ENCODE results near the gene PDE12.

The PDE12 gene, protein sequence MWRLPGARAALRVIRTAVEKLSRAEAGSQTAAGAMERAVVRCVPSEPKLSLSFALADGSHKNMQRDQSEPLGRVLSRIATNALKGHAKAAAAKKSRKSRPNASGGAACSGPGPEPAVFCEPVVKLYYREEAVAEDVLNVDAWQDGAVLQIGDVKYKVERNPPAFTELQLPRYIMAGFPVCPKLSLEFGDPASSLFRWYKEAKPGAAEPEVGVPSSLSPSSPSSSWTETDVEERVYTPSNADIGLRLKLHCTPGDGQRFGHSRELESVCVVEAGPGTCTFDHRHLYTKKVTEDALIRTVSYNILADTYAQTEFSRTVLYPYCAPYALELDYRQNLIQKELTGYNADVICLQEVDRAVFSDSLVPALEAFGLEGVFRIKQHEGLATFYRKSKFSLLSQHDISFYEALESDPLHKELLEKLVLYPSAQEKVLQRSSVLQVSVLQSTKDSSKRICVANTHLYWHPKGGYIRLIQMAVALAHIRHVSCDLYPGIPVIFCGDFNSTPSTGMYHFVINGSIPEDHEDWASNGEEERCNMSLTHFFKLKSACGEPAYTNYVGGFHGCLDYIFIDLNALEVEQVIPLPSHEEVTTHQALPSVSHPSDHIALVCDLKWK

DNA sequence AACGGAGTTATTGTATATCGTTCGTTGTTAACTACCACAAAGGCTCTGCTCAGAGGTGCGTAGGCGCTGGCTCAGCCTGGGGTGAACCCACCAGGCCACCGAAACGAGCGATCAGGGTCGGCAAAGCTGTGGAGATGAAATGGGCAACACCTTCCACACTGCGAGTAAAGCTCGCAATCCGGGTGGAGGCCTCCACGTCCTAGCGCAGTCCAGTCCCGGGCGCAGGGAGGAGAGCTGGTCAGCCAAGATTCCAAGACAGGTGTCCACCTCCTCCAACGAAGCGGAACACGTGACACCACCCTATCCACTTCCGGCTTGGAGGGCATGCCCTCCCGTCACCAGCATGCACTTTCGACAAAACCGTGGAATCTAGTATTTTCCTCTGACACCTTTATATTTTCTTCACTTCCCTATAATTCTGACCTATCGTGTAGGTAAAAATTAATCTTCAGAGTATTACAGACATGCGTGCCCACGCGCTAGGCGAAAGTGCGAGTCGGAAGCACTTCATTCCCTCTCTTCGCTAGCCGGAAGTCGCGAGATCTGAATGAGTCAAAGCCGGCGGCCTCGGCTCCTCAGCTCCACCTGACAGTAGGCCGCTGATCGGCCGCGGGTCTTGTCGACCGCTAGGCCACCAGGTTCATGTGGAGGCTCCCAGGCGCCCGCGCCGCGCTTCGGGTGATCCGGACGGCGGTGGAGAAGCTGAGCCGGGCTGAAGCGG is at the start of gene PDE12:
Gene PDE12 (plus strand): TSS at position 537 of the 721 bp plus-strand sequence. CDS start 106 bp downstream, at position 643.
- peak; percentile 88 for DNase-seq (ENCODE audit: low spot score)

DNA sequence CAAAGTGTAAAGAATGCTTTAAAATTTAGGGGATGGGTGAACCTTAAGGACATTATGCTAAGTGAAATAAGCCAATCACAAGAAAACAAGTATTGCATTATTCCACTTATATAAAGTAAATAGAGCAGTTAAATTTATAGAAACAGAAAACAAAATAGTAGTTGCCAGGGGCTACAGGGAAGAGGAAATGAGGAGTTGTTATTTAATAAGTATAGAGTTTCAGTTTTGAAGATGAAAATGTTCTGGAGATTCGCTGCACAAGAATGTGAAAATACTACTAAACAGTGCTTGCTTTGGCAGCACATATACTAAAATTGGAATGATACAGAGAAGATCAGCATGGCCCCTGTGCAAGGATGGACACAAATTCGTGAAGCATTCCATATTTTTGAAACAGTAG is 43.9 kb upstream of the PDE12 start:
- DNase-seq (ENCODE audit: low spot score), result no peak

DNA sequence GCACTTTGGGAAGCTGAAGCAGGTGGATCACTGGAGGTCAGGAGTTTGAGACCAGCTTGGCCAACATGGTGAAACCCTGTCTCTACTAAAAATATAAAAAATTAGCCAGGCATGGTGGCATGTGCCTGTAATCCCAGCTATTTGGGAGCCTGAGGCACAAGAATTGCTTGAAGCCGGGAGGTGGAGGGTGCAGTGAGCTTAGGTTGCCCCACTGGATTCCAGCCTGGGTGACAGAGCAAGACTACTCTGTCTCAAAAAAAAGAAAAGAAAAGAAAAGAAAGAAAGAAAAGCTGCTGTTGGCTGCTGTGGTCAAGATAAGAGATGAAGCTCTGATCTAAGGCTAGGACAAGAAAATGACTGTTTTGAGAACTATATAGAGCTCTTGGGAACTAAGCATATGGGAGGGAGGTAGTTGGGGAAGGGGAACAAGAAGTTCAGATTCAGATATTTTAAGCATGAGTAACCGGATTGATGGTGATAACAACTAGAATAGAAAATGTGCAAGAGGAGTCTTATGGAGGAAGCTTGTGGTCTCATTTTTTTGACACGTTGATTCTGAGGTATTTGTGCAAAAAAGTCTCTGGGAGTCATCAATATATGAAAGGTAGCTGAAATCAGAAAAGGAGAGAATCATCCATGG is 37.7 kb upstream of the PDE12 start:
- no peak for DNase-seq (ENCODE audit: low spot score)

DNA sequence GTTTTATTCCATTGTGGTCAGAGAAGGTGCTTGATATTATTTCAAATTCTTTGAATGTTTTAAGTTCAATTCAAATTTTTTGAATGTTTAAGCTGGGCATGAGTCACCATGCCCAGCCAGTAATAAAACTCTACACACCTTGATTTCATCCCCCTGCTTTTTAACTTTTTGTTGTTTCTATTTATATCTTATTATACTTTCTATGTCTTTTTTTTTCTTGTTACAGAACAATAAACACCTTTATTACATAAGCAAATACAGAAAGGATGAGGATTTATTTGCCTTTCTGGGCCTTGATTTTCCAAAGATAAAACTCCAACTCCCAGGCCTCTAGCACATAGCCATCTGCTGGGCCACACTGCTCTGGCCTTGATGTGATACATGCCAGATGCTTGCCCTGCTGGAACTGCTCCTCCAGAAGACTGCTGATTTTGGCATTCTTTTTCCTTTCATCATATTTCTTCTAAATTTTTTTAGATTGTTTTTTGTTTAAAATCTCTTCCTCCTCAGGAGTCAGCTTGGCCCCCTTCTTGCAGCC is 25.9 kb upstream of the PDE12 start:
- DNase-seq (ENCODE audit: low spot score), result no peak

DNA sequence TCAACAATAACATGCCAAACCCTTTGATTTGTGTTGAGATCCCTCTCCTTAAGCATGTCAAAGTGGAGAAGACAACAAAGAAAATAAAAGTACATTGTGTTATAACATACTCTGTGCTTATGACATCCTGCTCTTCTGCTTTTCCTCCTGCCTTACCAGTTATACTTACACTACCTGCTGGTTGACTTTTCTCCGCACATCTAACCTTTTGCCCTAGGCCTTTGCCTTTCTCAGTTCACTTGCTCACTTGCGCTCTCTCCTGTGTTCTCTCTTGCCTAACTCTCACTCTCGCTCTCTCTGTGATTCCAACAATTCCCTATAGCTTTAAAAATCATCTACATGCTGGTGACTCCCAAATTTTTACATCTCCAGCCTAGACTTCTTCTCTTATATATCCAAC is 17.6 kb upstream of the PDE12 start:
- DNase-seq (ENCODE audit: low spot score), result no peak

DNA sequence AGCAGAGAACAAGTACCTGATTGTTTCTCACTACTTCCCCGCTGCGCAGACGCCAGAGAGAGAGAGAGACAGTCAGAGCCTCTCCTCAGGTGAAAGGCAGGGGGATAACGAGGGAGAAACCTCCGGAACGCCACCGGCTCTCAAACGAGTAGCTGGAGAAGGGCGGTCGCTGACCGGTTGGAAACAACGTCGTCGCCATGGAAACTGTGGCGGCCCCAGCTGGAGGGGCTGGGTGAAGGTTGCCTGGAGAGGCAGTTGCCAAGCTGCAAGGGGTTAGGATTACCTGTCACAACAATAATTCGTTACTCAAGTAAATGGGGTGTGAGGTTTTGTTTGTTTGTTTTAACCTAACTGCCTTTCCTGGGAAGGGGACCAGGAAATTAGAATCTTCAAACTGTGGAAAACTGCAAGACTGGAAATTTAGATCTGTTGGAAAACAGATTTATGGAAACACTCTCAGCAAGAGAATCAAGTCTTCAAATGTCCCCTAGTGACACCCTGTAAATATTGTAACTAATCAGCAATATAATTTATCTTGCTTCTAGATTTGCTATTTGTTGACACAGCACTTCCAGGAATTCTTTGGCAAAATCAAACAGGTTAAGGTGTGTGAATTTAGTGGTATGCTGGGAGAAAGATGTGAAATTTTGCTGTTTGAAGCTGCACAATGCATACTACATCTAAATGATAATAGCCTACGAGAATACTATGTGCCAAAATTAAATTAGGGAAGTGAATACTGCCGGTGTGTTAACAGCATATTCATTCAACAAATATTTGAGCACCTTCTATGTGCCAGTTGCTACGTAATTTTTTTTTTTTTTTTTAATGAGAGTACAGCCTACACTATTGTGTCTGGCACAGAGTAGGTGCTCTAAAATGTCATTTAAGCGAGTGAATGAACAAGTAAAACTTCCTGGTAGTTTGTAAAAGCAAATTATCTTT is 11.6 kb upstream of the PDE12 start, which contains the start of gene DNAH12:
Gene DNAH12 (minus strand): TSS at position 164 of the 945 bp plus-strand sequence. CDS start 1,474 bp downstream, outside the sequence.
- no peak for DNase-seq (ENCODE audit: low spot score)

DNA sequence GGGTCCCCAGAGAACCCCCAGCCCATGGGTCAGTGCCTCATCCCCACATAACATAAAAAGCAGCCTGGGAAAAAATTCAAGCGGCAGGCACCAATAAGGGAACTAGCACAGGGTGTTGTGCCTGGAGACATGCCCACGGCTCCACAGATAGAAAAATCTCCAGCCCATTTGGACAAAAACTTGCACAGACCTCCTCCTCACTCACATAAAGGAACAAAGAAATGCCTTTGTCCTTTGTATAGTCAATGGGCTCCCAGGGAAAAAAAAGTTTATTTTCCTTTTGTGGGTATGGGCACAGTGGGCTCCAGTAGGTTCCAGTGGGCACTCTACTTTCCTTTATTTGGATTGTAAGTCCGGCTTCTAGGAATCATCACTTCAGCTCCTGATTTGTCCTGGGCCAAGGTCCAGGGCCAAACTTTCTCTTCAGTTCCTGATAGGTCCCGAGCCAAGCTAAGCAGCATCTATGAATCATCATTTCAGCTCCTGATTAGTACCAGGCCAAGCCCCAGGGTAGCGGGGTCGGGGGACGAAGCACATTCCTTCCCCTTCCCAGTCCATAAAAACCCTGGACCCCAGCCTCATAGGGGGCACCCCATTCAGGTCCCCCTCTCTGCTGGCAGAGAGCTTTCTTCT is 10.3 kb upstream of the PDE12 start:
- DNase-seq (ENCODE audit: low spot score), result no peak

DNA sequence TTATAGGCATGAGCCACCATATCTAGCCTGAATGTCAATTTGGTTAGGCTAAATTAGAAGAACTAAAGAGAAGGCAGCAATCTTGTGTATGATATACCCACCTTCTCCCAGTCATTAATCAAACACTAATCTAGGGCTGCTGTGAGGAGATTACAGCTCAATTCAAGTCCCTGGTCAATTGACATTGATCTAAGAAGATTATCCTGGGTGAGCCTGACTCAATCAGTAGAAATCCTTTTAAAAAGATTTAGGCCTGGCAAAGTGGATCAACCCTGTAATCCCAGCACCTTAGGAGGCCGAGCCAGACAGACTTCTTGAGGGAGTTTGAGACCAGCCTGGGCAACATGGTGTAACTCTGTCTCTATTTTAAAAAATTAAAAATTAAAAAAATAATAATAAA is 9.5 kb upstream of the PDE12 start:
- no peak for DNase-seq (ENCODE audit: low spot score)

DNA sequence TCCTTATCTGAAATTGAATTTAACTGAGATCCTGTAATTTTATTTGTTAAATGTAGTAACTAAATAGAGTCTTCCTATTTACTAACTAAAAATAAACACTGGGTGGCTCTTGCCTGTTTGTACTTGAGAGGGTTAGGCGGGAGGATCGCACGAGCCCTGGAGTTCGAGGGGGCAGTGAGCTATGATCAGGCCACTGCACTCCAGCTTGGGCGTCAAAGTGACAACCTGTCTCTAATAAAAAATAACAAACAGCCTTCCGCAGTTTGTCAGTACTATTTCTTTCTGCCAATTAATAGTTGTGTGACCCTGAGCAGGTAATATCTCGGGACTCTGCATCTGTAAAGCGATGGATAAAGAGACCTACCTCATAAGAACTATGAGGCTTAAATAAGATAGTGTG is 768 bp upstream of the PDE12 start:
- no peak for DNase-seq (ENCODE audit: low spot score)

DNA sequence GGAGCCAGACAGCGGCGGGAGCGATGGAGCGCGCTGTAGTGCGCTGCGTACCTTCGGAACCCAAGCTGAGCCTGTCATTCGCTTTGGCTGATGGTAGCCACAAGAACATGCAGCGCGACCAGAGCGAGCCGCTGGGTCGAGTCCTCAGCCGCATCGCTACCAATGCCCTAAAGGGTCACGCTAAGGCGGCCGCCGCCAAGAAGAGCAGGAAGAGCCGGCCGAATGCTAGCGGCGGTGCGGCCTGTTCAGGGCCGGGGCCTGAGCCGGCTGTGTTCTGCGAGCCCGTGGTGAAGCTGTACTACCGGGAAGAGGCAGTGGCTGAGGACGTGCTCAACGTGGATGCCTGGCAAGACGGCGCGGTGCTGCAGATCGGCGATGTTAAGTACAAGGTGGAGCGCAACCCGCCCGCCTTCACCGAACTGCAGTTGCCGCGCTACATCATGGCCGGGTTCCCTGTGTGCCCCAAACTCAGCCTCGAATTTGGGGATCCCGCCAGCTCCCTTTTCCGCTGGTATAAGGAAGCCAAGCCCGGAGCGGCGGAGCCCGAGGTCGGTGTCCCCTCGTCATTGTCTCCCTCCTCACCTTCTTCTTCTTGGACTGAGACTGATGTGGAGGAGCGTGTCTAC is 498 bp downstream of the PDE12 start:
- peak; percentile 27 for DNase-seq (ENCODE audit: low spot score)

DNA sequence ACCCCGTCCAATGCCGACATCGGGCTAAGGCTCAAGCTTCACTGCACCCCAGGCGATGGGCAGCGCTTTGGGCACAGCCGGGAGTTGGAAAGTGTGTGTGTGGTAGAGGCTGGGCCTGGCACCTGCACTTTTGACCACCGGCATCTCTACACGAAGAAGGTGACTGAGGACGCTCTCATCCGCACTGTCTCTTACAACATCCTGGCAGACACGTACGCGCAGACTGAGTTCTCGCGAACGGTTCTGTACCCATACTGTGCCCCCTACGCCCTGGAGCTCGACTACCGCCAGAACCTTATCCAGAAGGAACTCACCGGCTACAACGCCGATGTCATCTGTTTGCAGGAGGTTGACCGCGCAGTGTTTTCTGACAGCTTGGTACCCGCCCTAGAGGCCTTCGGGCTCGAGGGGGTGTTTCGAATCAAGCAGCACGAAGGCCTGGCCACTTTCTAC is 1.0 kb downstream of the PDE12 start:
- DNase-seq (ENCODE audit: low spot score), result peak; percentile 56

DNA sequence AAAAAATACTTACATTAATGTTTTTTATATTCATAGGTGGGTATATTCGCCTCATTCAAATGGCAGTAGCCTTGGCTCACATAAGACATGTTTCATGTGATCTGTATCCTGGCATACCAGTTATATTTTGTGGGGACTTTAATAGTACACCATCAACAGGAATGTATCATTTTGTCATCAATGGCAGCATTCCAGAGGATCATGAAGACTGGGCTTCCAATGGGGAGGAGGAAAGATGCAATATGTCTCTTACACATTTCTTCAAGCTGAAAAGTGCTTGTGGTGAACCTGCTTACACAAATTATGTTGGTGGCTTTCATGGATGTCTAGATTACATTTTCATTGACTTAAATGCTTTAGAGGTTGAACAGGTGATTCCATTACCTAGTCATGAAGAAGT is 3.5 kb downstream of the PDE12 start:
- no peak for DNase-seq (ENCODE audit: low spot score)

DNA sequence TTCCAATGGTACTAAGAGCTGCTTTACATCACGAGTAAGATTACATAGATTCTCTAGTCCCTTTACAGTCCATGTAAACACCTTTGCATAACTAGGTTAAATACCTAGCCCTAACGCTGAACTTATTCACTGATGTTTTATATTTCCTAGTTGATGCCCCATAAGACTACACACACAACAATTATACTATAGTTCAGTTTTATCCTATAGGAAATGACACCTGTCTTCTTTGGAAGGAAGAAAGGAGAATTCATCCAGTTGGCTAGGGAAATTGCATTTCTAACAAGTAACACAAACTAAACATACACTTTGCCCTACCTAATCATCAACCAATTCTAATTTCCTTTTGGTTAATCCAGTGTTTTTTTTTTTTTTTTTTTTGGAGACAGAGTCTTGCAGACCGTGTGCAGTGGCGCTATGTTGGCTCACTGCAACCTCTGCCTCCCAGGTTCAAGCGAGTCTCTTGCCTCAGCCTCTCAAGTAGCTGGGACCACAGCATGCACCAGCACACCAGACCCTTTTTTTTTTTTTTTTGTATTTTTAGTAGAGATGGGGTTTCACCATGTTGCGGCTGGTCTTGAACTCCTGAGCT is 13.9 kb downstream of the PDE12 start:
- no peak for DNase-seq (ENCODE audit: low spot score)

DNA sequence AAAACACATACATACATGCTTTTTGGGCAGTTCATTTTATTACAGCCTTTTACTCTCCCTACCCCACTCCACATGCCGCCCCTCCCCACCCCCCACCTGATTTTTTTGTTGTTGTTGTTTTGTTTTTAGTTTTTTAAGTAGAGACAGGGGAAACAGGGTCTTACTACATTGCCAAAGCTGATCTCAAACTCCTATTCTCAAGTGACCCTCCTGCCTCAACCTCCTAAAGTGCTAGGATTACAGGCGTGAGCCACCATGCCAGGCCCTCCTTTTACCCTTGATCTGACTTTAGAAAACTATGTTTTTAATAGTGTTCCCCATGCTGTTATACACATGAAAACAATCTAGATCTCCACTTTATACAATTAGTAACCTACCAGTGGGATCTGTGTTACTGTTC is 14.8 kb downstream of the PDE12 start:
- no peak for DNase-seq (ENCODE audit: low spot score)

DNA sequence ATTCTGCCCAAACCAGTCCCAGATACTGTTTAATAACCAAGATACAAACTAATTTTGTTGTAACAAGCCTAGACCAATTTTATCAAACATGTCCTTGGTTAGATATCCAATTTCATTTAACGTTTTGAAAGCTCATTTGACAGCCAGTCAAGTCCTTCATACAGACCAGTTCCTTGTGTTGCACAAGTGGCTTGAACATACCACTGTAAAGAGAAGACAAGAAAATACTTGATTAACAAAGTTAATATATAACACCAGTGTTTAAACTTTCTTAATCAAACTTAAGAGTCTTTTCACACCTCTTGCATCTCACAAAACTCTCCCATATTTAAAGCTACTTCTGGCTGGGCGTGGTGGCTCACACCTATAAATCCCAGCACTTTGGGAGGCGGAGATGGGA is 16.0 kb downstream of the PDE12 start:
- no peak for DNase-seq (ENCODE audit: low spot score)

DNA sequence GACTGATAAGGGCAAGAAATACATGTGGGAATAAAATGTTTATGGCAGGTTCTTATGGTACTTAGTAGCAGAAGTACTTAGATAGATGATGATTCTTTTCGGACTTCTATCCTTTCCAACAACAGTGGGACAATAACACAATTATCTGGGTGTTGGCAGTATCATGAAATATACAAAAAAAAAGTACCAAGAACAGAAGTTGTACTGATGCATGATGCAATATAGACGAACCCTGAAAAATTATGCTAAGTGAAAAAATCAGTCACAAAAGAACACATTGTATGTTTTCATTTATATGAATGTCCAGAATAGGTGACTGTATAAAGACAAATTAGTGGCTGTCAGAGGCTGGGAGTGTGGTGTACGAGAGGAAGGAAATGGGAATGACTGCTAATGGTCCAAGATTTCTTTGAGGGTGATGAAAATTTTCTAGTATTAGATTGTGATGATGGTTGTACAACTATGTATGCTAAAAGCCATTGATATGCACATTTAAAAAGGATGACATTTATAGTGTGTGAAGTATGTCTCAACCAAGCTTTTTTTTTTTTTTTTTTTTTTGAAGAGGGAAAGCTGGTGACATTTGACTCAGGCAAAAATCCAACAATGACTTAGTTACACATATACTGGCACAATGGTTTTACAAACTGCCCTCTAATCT is 20.0 kb downstream of the PDE12 start:
- DNase-seq (ENCODE audit: low spot score), result no peak

DNA sequence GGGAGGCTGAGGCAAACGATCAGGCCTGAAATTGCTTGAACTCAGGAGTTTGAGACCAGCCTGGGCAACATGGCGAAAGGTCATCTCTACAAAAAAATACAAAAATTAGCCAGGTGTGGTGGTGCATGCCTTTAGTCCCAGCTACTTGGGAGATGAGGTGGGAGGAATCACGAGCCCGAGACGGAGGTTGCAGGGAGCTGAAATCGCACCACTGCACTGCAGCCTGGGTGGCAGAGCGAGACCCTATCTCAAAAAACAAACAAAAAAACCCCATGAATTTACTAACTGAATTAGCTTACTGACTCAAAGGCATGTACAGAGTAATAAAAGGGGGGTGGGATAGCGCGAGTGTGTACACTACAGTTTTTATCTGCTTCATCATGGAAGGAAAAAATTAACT is 21.7 kb downstream of the PDE12 start:
- no peak for DNase-seq (ENCODE audit: low spot score)

DNA sequence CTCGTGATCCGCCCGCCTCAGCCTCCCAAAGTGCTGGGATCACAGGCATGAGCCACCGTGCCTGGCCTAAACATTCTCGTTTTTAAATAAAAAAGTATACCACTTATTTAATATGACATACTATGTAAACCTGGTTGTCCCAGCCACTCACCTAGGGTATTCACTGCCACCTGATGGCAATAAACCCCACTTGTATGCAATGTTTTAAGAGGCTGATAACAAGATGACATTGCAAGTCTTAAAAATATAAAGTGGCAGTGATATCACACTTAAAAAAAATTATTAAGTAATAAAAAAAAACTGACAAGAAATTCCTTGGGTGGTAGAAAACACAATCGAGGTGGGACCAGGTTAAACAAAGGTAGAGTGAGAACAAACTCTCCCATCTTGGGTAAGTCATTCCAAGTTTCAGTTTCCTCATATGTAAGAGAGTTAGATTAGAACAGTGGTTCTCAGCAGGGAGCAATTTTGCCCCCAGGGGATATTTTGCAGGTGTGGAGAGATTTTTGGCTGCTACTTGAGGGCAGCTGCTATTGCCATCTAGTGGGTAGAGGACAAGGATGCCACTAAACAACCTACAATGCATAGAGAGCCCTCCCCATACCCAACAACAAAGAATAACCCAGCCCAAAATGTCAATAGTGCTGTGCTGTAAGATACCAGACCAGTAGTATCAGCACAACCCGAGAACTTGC is 26.5 kb downstream of the PDE12 start:
- no peak for DNase-seq (ENCODE audit: low spot score)

Measured in activated CD4-positive, alpha-beta T cell treated with anti-CD3 and anti-CD28 coated beads, Interleukin-2, Interleukin-4, amounts not matched to agents 100 ng/mL and 50 ng/mL, durations not matched to agents 16 hours and 8 hours (primary cell).